ENCODE results near the gene NRXN2.

The NRXN2 gene

DNA sequence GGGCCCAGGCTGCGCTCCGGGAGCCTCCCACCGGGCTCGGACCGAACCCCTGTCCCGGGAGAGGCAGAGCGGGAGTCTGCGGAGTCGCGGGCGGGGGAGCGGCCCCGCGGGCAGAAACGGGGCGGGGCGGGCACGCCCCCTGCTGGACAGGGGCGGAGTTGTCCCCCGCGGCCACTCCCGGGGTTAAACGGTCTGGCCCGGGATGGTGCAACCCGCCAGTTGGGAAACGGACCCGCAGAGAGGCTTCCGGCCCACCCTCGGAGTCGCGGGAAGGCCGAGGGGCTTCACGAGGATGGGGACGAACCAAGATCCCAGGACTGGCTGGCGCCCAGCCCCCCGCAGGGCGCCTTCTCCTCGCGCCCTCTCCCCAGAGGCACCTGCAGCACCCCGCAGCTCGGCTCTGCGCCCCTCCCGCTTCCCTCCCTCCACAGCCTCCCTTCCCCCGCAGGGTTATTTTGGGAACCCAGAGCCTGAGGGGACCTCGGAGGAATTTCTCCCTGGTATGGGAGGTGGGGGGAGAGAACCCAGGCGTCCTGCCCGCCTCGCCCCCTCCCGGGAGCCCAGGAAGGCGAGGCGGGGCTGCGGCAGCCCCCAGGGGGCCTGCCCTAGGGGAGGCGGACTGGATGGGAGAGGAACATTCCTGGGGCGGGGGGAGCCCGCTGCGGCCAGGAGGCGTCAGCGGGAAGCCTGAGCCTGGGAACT is 20.0 kb upstream of the NRXN2 start (continued):
- TF ChIP-seq ZNF76 (tag by site-specific recombination; IDR thresholded peaks at IDR 0.05; ENCODE audit: borderline replicate concordance, low read depth) (peak; percentile 32; the same call in 1 of the 2 replicates), ZNF391 (tag by site-specific recombination; IDR thresholded peaks at IDR 0.05; ENCODE audit: borderline replicate concordance, low read depth) (no peak), ZNF155 (tag by site-specific recombination; IDR thresholded peaks at IDR 0.05) (no peak), ZNF707 (tag by site-specific recombination; IDR thresholded peaks at IDR 0.05) (no peak), ZBTB8A (tag by site-specific recombination; IDR thresholded peaks at IDR 0.05) (peak; percentile 69), ZNF423 (tag by site-specific recombination; IDR thresholded peaks at IDR 0.05) (peak; percentile 54; the same call in 1 of the 2 replicates)
- TF ChIP-seq, protein P1, sequence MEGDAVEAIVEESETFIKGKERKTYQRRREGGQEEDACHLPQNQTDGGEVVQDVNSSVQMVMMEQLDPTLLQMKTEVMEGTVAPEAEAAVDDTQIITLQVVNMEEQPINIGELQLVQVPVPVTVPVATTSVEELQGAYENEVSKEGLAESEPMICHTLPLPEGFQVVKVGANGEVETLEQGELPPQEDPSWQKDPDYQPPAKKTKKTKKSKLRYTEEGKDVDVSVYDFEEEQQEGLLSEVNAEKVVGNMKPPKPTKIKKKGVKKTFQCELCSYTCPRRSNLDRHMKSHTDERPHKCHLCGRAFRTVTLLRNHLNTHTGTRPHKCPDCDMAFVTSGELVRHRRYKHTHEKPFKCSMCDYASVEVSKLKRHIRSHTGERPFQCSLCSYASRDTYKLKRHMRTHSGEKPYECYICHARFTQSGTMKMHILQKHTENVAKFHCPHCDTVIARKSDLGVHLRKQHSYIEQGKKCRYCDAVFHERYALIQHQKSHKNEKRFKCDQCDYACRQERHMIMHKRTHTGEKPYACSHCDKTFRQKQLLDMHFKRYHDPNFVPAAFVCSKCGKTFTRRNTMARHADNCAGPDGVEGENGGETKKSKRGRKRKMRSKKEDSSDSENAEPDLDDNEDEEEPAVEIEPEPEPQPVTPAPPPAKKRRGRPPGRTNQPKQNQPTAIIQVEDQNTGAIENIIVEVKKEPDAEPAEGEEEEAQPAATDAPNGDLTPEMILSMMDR (tag by site-specific recombination; IDR thresholded peaks at IDR 0.05): peak; percentile 84
- TF ChIP-seq, protein P2, sequence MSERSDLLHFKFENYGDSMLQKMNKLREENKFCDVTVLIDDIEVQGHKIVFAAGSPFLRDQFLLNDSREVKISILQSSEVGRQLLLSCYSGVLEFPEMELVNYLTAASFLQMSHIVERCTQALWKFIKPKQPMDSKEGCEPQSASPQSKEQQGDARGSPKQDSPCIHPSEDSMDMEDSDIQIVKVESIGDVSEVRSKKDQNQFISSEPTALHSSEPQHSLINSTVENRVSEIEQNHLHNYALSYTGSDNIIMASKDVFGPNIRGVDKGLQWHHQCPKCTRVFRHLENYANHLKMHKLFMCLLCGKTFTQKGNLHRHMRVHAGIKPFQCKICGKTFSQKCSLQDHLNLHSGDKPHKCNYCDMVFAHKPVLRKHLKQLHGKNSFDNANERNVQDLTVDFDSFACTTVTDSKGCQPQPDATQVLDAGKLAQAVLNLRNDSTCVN (tag by site-specific recombination; optimal IDR thresholded peaks at IDR 0.05): peak; percentile 28
- TF ChIP-seq, protein P3, sequence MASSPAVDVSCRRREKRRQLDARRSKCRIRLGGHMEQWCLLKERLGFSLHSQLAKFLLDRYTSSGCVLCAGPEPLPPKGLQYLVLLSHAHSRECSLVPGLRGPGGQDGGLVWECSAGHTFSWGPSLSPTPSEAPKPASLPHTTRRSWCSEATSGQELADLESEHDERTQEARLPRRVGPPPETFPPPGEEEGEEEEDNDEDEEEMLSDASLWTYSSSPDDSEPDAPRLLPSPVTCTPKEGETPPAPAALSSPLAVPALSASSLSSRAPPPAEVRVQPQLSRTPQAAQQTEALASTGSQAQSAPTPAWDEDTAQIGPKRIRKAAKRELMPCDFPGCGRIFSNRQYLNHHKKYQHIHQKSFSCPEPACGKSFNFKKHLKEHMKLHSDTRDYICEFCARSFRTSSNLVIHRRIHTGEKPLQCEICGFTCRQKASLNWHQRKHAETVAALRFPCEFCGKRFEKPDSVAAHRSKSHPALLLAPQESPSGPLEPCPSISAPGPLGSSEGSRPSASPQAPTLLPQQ (tag by site-specific recombination; IDR thresholded peaks at IDR 0.05): peak; percentile 39; the same call in 1 of the 2 replicates

DNA sequence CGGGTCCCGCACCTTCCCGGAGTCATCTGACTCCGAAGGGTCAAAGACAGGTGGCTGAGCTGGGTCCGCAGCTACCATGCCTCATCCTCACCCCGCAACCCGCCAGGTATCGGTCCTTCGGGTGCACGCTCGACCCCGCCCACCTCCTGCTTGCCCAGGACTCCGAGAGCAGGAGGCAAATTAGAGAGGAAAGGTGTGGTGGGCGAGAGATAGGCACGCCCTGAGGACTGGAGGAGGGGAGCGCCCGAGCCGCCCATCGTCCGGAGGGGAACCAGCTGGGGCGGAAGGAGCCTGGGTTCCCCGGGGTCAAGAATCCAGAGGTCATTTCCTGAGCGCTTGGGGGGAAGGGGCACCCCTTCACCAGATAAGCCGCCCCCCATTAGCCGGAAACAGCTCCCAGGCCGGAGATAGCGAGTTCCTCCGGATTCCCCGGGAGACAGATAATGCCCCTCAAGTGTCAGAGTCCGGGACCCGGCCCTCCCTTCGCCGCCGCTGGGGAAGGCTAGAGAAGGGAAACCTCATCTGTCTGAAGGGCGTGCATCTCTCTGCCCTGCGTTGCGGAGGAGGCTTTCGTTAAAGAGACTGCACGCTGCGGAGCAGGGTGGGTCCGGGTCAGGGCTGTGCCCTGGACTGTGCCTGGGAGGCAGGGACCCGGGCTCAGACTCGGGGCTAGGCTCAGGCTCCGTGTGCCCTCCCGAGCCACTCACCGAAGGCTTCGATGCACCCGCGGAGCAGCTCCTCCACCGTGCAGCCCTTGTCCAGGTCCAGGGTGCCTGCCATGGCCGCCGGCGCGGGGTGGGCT is 19.3 kb upstream of the NRXN2 start:
- TF ChIP-seq ZNF202 (tag by site-specific recombination; IDR thresholded peaks at IDR 0.05; ENCODE audit: borderline replicate concordance) (no peak), ZNF169 (tag by site-specific recombination; IDR thresholded peaks at IDR 0.05) (no peak), ZNF600 (tag by site-specific recombination; IDR thresholded peaks at IDR 0.05) (0 out of 2 replicates have a peak, but pooled peaks have one; percentile 38), KLF9 (tag by site-specific recombination; IDR thresholded peaks at IDR 0.05; ENCODE audit: low read depth) (no peak), KLF1 (tag by site-specific recombination; IDR thresholded peaks at IDR 0.05) (peak; percentile 54; the same call in 1 of the 2 replicates), ZNF404 (tag by site-specific recombination; IDR thresholded peaks at IDR 0.05) (no peak), ZNF707 (tag by site-specific recombination; IDR thresholded peaks at IDR 0.05) (no peak), BCL11A (tag by site-specific recombination; IDR thresholded peaks at IDR 0.05; ENCODE audit: low read depth) (no peak)
- TF ChIP-seq, protein P4, sequence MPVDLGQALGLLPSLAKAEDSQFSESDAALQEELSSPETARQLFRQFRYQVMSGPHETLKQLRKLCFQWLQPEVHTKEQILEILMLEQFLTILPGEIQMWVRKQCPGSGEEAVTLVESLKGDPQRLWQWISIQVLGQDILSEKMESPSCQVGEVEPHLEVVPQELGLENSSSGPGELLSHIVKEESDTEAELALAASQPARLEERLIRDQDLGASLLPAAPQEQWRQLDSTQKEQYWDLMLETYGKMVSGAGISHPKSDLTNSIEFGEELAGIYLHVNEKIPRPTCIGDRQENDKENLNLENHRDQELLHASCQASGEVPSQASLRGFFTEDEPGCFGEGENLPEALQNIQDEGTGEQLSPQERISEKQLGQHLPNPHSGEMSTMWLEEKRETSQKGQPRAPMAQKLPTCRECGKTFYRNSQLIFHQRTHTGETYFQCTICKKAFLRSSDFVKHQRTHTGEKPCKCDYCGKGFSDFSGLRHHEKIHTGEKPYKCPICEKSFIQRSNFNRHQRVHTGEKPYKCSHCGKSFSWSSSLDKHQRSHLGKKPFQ (tag by site-specific recombination; IDR thresholded peaks at IDR 0.05): no peak
- H3K9me3 ChIP-seq (ENCODE audit: control insufficient read depth, insufficient read depth, low read depth, low read length): no peaks in the 10 kb centered on the region
- ChIA-PET CTCF (interaction anchor here (0.7 to 4.6 kb wide), 13 partner anchors 9 to 851 kb away, joined by 3 to 31 read pairs (median 4); no protein-coding TSS in a partner anchor), POLR2A (interaction anchor here (1.0 kb wide), 1 partner anchor 36 kb away, joined by 3 read pairs; the partner anchor contains the start of gene SF1)
- H3K27ac ChIP-seq (ENCODE audit: extremely low read depth, low read depth, low read length): no peak overlapping the region
- no peaks in the 10 kb centered on the region for H3K36me3 ChIP-seq (ENCODE audit: control insufficient read depth in 2 of 2, insufficient read depth in 1 of 2, low read length in 2 of 2)
- H3K4me1 ChIP-seq (ENCODE audit: control insufficient read depth, insufficient read depth, low read length): no peaks in the 10 kb centered on the region
- H3K4me3 ChIP-seq (ENCODE audit: low read depth, low read length): peak overlapping the region; percentile 30
